ENCODE measurements around the gene IGSF3.

DNA sequence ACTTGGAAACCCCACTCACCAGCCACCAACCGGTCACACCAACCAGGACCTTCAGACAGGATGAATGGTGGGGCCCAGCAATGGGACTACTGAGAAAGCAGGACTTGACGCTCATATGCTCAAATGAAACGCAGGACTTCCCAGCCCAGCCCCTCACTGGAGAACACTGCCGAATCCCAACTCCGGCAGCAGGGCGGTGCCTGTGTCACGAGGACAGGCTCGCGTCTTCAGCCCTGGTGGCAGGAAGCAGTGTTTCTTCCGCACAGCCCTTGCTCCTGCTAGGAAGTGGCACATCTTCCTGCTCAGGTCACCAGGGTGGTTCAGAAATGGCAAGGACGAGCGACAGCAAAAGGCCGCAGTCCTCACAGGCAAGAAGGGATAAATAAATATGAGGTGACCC lies 135.6 kb downstream of the IGSF3 start:
- TF ChIP-seq, protein P1, sequence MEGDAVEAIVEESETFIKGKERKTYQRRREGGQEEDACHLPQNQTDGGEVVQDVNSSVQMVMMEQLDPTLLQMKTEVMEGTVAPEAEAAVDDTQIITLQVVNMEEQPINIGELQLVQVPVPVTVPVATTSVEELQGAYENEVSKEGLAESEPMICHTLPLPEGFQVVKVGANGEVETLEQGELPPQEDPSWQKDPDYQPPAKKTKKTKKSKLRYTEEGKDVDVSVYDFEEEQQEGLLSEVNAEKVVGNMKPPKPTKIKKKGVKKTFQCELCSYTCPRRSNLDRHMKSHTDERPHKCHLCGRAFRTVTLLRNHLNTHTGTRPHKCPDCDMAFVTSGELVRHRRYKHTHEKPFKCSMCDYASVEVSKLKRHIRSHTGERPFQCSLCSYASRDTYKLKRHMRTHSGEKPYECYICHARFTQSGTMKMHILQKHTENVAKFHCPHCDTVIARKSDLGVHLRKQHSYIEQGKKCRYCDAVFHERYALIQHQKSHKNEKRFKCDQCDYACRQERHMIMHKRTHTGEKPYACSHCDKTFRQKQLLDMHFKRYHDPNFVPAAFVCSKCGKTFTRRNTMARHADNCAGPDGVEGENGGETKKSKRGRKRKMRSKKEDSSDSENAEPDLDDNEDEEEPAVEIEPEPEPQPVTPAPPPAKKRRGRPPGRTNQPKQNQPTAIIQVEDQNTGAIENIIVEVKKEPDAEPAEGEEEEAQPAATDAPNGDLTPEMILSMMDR (IDR thresholded peaks at IDR 0.05) = no peak
- TF ChIP-seq POLR2A (IDR thresholded peaks at IDR 0.05) (no peak), EP300 (IDR thresholded peaks at IDR 0.05) (no peak)

Measured in suprapubic skin (tissue), 3 donors.